ENCODE data around the gene KRT6C.

Gene KRT6C

DNA sequence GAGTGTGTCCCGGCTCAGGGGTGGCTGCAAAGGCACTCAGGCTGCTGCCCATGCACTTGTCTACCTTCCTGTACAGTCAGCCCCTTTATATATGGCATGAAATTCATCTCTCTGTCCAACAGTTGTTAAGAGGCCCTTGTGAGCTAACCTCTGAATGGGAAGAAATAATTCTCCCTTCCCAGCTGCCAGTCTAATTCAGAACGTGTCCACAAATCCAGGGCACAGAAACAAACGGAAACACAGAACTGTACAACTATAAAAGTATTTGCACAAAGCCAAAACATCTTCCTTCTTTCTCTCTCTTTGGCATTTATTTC lies 45.7 kb upstream of the KRT6C start:
- no peak for DNase-seq (ENCODE audit: low read depth, low spot score)
- H3K4me3 ChIP-seq (ENCODE audit: low read depth, low read length): no peak overlapping the region
- CTCF ChIA-PET: interaction anchor here (1.3 to 7.5 kb wide), 3 partner anchors 11 to 359 kb away, joined by 3 to 48 read pairs (median 4); no protein-coding TSS in a partner anchor
- TF ChIP-seq, protein P1, sequence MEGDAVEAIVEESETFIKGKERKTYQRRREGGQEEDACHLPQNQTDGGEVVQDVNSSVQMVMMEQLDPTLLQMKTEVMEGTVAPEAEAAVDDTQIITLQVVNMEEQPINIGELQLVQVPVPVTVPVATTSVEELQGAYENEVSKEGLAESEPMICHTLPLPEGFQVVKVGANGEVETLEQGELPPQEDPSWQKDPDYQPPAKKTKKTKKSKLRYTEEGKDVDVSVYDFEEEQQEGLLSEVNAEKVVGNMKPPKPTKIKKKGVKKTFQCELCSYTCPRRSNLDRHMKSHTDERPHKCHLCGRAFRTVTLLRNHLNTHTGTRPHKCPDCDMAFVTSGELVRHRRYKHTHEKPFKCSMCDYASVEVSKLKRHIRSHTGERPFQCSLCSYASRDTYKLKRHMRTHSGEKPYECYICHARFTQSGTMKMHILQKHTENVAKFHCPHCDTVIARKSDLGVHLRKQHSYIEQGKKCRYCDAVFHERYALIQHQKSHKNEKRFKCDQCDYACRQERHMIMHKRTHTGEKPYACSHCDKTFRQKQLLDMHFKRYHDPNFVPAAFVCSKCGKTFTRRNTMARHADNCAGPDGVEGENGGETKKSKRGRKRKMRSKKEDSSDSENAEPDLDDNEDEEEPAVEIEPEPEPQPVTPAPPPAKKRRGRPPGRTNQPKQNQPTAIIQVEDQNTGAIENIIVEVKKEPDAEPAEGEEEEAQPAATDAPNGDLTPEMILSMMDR (IDR thresholded peaks at IDR 0.05; ENCODE audit: insufficient read depth, low read length, missing control alignments): no peak
- POLR2A ChIA-PET: no interaction called here

DNA sequence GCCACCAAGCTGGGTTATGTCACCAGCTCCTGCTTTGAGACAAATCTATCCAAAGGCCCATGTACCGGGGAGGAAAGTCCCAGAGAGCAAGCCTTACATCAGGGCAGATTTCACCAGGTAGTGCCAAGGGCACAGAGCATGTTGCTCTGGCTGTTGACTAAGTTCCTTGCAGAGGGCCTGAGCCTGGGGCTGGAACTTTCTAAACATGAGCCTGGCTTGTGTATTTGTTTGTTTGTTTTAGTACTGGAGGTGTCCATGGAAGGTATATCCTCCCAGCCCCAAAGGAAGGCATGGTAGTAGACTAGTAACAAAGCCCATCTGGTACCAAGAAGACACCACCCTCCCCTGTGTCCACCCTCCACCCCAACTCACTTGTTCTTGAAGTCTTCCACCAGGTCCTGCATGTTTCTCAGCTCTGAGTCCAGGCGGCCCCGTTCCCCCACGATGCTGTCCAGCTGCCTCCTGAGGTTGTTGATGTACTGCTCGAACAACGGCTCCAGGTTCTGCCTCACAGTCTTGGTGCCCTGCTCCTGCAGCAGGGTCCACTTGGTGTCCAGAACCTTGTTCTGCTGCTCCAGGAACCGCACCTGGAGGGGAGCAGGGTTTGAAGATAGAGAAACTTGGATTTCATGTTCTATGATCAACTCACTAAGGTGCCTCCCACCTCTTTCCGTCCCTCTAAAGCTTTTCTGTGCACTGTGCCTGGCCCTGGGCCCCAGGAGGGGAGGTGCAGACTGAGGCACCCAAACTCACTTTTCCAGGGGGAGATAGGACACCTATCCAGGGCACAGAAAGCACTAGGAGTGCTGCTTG lies 45.2 kb upstream of the KRT6C start:
- ChIA-PET CTCF (interaction anchor here (2.2 to 7.5 kb wide), 2 partner anchors 11 to 361 kb away, joined by 5 to 48 read pairs; no protein-coding TSS in a partner anchor), POLR2A (no interaction called here)
- TF ChIP-seq, protein P1 (IDR thresholded peaks at IDR 0.05; ENCODE audit: insufficient read depth, low read length, missing control alignments): no peak
- DNase-seq (ENCODE audit: low read depth, low spot score): no peak
- no peak overlapping the region for H3K4me3 ChIP-seq (ENCODE audit: low read depth, low read length)

DNA sequence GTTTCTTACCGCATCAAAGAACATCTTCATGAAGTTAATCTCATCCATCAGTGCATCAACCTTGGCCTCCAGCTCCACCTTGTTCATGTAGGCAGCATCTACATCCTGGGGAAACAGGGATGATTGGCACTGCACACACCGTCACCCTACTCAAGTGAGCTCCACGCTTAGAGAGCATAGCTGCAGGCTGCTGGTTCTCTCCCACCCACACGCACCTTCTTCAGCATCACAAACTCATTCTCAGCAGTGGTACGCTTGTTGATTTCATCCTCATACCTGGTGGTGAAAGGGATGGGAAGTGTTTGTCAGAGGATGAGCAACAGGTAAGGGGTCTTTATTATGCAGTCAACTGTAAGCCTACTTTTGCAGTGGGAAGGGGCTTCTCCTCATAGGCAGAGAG lies 44.3 kb upstream of the KRT6C start:
- no peak overlapping the region for H3K4me3 ChIP-seq (ENCODE audit: low read depth, low read length)
- ChIA-PET CTCF (interaction anchor here (1.4 to 7.5 kb wide), 3 partner anchors 10 to 362 kb away, joined by 3 to 48 read pairs (median 5); no protein-coding TSS in a partner anchor), POLR2A (no interaction called here)
- TF ChIP-seq, protein P1 (IDR thresholded peaks at IDR 0.05; ENCODE audit: insufficient read depth, low read length, missing control alignments): no peak
- no peak for DNase-seq (ENCODE audit: low read depth, low spot score)

DNA sequence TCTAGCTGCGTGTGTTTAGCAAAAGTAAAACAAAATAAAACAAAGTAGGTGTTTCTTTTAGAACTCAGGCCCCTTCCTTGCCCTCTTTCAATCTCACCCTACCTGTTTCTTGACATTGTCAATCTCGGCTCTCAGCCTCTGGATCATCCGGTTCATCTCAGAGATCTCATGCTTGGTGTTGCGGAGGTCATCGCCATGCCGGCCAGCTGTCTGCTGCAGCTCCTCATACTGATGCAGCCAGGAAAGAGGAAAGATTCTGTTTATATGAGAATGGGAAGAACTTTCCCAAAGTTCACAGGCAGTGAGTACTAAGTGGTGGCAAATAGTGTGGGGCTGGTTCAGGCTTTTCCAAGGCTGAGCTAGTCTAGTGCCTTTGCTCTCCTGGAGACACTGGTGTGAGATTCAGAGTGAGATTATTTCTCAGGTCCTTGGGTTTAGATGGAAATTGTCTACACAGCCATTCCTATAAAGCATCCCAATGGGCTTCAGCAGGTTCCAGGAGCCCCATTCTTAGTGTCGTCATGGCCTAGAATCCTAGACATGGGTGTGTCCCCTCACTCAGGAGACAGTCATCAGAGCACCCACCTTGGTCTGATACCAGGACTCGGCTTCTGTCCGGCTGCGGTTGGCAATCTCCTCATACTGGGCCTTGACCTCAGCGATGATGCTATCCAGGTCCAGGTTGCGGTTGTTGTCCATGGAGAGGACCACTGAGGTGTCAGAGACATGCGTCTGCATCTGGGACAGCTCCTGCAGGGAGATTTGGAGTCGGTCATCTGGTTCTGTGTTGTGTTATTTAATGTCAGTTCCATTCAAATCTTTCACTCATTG lies 43.6 kb upstream of the KRT6C start:
- POLR2A ChIA-PET: no interaction called here
- TF ChIP-seq, protein P1 (IDR thresholded peaks at IDR 0.05; ENCODE audit: insufficient read depth, low read length, missing control alignments): no peak

DNA sequence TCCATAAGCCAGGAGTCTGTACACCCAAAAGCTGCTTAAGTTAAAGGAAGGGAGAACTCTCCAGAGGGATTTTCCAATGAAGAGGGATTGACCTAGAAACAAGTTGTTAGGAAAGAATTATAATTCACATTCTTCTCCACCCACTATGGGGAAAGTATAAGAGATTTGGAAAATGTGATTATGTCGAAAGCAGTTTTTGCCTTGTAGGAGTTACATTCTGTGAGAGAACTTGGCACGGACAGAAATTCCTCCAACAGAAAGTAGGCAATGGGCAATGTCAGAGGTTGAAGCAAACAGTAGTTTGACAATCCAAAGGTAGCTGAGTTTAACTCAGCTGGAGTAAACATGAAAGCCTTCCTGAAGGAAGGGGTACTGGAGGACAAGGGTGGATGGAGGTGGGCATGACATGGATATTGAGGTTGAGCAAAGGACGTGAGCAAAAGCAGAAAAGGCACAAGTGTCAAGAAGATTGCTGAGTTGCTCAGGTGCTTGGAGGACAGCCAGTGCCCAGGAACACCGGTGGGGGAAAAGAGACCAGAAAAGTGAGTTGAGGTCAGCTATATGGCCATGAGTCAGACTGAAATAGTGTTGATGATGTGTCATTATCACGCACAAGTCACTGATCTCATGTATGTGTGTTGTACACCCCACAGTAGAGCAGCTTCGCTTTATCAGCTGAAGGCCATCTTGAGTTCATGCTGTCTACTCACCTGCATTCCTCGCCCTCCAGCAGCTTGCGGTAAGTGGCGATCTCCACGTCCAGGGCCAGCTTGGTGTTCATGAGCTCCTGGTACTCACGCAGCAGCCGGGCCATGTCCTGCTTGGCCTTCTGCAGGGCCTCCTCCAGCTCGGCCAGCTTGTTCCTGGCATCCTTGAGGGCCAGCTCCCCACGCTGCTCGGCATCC lies 42.6 kb upstream of the KRT6C start:
- CTCF ChIA-PET: interaction anchor here (0.7 to 7.5 kb wide), 5 partner anchors 8 to 364 kb away, joined by 3 to 48 read pairs (median 3); no protein-coding TSS in a partner anchor
- TF ChIP-seq, protein P1 (IDR thresholded peaks at IDR 0.05; ENCODE audit: insufficient read depth, low read length, missing control alignments): no peak
- POLR2A ChIA-PET: no interaction called here
- no peak overlapping the region for H3K4me3 ChIP-seq (ENCODE audit: low read depth, low read length)
- no peak for DNase-seq (ENCODE audit: low read depth, low spot score)

More for the DNA sequence above, 43.6 kb upstream of the KRT6C start:
- DNase-seq (ENCODE audit: low read depth, low spot score): no peak
- CTCF ChIA-PET: interaction anchor here (1.2 to 7.5 kb wide), 4 partner anchors 9 to 363 kb away, joined by 3 to 48 read pairs (median 4); no protein-coding TSS in a partner anchor
- H3K4me3 ChIP-seq (ENCODE audit: low read depth, low read length): no peak overlapping the region
